Measurements from ENCODE around the gene INPP5D.
"Not testable (repeated sequence)": the region's sequence is repeated elsewhere in the genome, so short reads cannot be mapped to it uniquely, and the experiment has no call there.

INPP5D gene

DNA sequence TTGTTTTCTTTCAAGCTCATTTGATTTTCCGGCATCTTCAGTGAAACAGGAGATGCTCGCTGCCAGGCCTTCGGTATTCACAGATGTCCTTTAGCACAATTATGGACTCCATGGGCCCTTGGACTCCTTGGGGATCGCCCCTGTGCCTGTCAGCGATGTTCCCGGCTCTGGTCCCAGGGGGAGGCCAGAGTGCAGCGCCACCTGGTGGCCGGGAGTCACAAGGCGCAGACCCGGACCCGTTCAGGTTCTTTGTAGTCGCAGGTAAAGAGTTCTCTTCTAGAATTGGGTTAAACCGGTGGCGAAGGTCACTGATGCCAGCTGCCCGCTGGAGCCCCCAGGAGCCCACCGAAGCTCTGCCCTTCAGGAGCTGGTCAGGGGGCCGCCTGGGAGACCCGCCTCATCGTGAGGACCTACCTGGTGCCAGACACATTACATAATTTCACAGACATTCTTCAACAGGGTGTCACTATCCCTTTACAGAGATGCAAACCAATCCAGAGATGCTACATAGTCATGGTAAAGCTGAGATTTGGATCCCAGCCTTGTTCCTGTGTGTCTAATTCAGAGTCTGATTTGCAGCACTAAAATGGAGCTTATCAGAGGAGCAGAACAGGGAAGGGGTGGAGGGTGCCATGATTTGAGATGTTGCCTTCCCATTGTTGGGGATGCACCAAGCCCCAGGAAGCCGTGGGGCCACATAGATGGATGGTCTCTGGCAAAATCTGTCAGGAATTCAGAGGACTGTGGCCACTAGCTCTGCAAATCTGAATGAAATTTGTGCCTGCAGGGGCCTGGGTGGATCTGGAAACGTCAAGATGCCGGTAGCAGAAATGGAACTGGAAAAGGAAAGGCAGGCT lies 6.0 kb upstream of the INPP5D start:
- no peak for DNase-seq (ENCODE audit: low spot score)

DNA sequence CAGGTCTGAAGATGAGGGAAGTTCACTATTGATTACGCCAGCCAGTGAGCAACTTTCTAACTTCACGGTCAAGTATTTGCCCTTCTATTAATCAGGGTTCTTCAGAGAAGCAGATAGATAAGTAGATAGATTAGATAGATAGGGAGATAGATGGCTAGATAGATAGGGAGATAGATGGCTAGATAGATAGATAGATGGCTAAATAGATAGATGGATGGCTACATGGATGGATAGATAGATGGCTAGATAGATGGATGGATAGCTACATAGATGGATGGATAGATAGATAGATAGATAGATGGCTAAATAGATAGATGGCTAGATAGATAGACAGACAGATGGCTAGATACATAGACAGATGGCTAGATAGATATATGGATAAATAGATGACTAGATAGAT lies 4.8 kb upstream of the INPP5D start:
- no peak for DNase-seq (ENCODE audit: low spot score)

DNA sequence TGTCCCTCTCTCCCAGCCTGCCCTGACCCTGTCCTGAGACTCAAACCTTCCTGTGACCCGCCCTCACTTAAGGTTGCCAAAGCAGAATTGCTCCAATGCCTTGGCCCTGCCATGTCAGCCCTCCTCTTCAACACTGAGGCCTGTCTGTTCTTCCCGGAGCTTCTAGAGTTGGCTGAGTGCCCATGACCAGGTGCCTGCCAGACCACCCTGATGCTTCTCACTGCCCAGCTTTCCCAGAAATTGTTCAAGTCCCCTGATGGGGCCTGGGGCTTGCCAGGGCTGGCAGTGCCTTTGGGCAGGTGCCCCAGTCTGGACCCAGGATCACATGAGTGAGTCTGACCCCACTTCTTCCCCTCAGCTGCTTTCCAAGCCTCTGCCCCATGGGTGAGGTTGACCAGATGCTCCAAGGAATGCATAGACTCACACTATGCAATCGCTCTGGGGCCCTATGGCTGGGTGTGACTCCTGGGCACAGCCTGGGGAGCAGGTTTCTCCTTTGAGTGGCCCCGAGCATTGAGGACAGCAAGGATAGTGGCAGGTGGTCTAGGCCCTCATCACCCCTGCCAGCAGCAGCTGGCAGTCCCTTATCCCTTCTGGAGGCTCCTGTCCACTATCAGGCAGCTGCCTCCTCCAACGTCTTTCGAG lies 3.1 kb upstream of the INPP5D start:
- no peak for DNase-seq (ENCODE audit: low spot score)

DNA sequence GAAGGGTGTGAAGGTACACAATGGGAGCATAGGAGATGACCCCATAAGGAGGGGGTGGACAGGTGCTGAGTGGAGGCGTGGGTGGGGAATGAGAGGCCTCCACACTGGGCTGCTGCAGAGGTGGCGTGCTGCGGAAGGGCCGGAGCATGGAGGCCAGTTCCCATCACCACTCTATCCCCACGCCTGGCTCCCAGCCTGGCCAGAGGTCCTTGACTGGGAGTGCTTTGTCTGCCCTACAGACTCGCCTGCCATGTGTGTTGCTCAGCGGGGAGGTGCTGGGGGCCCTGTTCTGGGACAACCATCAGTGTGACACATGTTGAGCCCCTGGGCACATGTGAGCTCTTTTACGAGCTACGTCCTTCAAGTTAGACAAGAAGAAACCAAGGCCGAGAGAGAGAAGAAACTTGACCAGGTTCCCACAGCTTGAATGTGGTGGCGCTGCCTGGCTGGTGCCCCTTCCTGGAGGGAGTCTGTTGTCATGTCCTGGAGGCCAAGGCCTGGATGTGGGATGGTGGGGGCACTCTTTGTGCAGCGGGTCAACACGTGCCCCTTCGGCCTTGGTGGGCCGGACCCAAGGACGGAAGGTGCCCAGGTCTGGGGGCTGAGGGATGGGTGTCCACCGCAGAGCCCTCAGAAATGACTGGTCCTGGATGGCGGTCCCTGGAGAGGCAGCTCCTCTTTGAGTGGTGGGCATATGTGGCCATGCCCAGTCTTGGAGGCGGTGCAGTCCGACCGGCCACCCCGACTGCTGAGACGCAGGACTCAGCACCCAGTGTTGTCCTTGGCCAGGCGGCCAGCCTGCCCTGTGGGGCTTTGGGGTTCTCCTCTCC lies 1.2 kb upstream of the INPP5D start:
- DNase-seq (ENCODE audit: low spot score) = no peak

DNA sequence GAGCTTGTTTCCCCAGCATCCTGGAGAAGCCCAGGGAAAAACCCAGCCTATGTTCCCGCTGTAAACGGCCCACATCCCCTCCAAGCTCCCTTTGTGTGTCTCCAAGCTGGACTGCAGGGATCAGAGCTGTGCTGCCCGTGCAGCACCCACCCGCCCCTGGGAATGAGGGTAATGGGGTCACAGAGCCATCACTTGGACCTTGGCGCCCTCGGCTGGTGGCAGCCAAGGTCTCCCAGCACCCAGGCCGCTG lies 670 bp upstream of the INPP5D start:
- DNase-seq (ENCODE audit: low spot score) = no peak

DNA sequence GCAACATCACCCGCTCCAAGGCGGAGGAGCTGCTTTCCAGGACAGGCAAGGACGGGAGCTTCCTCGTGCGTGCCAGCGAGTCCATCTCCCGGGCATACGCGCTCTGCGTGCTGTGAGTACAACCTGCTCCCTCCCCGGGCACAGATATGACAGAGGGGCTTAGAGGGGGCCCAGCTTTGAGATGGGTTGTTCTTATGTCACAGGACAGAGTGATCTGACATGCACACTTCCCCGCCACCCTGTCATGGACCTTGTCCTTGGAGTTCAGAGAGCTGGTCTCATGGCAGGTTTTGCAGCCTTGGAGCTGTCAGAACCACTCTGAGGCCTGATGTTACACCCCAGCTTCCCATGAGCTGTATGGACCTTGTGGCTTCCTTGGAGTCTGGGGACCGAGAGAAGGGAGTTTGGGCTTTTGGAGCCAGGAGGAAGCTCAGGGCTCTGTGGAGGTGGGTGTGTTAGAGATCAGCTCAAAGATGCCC lies 398 bp downstream of the INPP5D start:
- no peak for DNase-seq (ENCODE audit: low spot score)

DNA sequence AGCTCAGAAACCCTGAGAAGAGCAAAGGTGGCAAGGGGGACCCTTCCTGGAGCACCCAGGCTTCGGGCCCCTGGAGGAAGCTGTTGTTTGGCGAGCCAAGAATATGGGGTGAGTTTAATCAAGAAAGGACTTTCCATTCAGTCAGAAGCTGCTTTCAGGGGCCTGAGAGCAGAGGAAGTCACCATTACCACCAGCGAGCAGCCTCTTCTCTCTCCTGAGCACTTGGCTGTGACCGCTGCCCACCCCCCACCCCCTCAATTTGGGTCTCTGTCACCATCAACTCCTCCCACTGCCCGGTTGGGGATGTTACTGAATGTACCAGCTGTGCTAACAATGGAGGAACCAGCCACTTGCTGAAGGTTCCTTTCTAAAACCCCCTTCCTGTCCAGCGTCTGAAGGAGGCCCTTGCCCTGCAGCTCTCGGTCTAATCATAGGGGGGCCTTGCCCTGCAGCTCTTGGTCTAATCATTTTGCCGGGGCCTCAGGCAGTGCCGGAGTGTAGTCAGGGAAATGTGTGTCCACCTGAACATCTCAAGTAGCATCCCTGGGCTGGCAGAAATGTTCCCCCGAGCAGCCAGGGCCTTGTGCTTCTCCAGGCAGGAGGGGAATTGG lies 943 bp downstream of the INPP5D start:
- no peak for DNase-seq (ENCODE audit: low spot score)

DNA sequence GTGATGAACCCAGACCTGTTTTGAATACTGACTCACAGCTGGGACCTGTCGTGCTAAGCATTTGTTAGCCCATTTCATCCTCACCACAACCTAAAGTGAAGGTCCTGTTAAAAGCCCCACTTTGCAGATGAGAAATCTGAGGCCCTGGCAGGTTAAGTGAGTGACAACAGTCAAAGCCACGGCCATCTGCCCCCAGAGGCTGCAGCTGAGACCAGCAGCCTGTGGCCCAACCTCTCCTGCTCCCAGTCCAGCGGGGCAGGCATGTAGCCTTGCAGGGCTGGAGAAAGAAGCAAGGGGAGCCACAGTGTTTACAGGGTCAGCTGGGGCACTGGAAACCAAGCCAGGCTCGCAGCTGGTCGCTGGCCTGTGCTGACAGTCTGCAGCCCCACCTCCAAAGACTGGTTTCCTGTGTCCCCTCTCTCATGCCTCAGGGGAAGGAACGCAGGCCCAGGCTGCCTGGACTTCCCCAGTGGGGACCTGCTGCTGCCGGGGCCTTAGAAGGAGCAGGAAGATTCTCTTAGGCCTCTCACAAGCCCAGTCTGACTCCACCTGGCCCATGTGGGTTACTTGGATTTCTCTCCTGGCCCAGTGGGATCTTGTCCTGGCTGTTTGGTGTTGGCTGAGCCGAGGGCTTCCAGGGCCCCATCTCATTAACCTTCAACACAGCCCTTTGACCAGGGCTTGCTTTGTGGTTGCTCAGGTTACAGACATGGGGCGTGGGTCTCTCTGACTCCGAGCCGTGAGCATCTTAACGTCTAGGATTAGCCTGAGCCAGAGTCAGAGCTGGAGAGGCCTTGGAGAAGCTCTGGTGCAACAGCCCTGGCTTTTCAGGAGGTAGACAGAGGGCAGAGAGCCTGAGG lies 1.7 kb downstream of the INPP5D start:
- DNase-seq (ENCODE audit: low spot score) = no peak

DNA sequence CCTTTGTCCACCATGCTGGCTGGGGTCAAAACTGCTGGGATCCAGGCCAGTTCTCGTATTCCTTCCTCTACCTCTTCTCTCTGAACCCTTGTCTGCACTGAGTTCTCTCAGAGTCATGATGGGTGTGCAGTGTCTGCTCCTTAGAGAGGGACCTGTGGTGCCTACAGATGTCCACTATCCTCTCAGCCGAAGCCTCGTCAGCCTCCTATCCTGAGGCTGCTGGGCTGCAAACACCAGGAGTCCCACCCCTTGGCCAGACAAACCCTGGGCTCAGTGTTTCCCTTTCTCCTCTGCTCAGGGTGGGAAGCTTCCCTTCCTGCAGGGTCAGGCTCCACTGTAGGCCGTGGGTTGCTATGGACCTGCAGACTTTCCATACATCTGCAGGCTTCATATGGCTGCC lies 2.3 kb downstream of the INPP5D start:
- DNase-seq (ENCODE audit: low spot score) = no peak

DNA sequence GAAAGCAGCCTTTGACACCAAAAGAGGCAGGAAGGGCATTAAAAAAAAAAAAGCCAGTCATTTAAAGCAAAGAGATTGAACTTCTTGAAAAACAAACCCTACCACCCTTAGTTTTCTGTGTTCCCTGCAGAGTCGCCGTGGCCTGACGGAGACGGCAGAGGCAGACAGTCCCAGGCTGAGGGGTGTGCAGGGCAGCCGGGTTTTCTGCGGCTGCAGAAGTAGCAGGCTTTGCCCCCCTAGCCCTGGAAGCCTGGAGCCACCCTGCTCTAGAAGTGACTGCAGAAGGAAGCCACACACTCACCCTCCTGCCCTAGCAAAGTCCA lies 2.8 kb downstream of the INPP5D start:
- DNase-seq (ENCODE audit: low spot score) = no peak

DNA sequence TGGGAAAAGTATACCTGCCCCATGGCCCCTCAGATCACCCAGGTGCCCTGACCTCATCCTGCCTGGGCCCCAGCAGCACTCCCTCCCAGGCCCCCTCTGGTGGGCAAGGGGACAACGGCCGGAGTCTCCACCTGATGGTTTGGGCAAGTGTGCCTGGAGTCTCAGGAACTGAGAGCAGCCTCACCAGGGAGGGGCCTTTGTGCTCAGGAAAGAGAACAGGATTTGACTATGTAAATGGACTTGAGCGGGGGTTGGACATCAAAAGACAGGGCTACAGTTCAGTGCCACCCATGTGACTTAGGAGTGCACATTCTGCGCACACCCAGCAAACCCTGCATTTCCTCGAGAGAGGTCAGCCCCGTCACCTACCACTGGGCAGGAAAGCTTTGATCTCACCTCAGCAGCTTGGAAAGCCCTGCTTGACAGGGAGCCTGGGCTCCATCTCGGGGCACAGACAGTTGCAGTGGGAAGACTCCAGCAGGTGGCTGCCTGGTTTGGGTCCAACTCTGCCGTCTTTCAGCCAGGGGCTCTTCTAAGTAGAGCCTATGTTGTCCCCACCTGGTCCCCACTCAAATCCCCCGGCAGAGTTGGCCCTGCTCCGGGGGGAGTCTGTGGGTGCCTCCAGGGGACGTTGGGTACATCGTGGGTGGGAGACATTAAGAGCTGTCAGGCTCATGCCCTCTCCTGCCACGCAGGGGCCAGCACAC lies 3.3 kb downstream of the INPP5D start:
- DNase-seq (ENCODE audit: low spot score) = no peak

DNA sequence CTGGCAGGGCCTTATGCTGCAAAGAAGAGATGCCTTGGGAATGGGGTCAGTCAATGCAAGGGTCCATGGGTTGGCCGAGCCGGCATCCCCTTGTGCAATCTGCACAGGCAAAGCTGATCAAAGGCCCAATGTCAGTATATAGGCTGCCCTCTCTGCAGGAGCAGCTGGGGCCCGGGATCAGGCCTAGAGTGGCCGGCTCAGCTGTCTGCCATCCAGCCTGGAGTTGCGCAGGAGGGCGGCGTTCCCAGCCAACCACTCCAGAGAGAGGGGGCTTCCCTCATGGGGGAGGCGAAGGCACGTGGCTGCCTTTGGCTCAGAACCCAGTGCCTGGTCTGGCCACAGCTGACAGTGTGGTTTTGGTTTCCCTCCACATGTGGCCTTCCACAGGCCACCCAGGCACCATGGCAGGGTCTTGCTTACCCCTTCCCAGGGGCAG lies 3.9 kb downstream of the INPP5D start:
- no peak for DNase-seq (ENCODE audit: low spot score)

DNA sequence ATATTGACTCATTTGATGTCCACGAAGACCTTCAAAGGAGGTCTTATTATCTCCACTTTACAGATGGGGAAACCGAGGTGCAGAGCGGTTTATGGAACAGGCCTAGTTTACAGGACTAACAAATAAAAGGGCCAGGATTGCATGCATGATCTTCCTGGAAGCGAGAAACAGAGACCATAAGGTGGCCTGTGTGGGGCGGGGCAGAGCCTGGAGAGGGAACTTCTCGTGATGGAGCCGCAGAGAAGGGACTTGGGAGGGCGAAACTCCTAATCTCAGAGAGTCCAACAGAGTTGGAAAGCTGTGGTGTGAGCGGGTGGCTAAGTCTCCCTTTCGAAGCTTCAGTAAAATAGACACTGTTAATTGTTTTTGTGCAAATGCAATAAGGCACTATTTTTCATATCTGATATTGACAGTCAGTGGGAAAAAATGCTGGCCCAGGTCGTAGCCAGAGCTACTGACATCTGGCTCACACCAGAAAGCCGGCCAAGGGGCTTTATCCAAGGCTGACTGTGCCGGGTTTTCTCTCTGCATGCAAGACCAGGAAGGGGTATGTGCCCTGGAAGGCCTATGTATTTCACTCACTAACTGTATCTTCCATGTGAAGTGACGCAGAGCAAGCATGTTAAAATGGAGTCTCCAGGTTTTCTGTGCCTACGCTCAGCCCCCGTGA lies 4.5 kb downstream of the INPP5D start:
- no peak for DNase-seq (ENCODE audit: low spot score)

DNA sequence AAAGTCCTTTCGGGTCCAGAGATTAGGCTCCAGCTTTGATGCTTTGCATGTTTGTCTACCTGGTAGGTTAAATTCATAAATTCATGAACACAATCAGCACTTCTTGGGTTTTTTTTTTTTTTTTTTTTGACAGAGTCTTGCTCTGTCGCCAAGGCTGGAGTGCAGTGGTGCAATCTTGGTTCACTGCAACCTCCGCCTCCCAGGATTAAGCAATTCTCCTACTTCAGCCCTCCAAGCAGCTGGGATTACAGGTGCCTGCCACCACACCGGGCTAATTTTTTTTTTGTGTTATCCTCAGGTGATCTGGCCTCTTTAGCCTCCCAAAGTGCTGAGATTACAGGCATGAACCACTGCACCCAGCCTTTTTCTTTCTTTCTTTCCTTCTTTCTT lies 5.1 kb downstream of the INPP5D start:
- DNase-seq (ENCODE audit: low spot score) = not testable (repeated sequence)

DNA sequence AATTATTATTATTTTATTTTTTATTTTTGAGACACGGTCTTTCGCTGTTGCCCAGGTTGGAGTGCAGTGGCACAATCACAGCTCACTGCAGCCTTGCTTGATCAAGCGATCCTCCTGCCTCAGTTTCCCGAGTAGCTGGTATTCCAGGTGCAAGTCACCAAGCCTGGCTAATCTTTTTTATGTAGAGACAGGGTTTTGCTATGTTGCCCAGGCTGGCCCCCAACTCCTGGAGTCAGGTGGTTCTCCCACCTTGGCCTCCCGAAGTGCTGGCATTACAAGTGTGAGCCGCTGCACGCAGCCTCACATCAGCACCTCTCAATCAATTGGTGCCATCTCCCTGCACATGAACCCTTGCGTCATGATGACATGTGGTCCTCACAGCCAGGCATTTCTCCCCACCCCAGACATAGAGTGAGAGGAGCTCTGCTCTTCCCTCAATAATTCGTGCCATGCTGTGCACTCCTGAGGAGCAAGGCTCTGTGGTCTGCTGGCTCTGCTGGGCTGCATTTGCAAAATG lies 5.9 kb downstream of the INPP5D start:
- DNase-seq (ENCODE audit: low spot score) = no peak

DNA sequence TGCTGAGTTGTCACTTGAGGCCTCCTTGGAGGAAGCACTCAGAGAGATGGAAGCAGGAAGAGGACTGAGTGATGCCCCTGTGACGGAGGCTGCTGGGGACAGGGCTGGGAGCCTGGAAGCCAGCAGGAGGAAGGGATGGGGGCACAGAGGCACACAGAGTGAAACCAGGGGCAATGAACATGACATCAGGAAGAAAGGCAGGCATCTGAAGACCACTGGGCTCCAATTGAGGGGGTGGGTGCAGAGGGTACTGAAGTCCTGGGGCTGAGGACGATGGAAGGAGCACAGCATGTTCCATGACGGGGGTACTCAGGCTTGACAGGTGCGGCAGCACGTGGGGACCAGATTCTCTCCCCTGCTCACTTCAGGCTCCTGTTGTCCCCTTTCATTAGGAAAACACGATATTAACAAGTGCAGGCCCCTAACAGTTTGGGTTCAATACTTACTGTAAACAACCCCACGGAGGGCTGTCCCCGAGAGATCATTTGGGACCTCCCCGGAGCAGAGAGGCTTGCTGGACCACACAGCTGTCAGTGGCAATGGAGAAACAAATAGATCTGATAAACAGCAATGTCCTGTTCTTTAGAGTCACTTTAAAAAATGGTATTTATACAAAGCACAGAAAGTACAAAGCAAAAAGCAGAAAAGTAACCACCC lies 8.7 kb downstream of the INPP5D start:
- DNase-seq (ENCODE audit: low spot score) = no peak

DNA sequence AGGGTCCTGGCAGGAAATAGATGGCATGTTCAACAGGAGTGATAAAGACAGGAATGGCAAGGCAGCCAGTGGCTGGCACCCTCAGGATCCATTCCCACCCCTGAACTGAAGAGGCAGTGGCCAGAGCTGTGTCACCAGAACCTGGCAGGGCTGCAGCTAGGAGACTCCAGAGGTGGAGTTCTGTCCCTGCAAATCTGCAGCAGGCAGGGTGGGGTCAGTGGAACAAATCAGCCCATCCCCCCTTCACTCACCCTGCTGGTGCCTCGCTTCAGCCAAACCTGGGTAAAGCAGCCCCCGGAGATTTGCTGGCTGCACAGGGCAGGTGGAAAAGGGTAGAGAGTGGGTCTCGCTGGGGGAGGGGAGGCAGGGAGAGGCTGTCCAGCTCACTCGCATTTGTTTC lies 12.7 kb downstream of the INPP5D start:
- no peak for DNase-seq (ENCODE audit: low spot score)

DNA sequence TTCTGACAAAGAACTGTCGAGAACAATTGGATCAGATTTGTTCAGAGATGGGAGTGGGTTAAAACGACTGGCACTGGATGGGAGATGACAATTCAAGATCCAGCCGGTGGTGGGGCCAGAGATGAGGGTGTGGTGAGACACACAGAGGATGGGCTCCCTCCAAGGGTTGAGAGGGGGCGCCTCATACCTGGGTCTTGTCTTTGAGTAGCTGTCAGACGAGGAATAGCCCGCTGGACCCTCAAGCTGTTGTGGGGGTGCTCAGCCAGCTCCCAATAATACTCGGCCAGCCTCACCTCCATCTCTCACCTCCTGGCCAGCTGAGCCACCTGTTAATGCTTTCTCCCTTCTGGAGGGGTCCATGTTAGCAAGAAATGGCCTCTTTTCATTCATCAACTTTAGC lies 14.0 kb downstream of the INPP5D start:
- DNase-seq (ENCODE audit: low spot score) = no peak

DNA sequence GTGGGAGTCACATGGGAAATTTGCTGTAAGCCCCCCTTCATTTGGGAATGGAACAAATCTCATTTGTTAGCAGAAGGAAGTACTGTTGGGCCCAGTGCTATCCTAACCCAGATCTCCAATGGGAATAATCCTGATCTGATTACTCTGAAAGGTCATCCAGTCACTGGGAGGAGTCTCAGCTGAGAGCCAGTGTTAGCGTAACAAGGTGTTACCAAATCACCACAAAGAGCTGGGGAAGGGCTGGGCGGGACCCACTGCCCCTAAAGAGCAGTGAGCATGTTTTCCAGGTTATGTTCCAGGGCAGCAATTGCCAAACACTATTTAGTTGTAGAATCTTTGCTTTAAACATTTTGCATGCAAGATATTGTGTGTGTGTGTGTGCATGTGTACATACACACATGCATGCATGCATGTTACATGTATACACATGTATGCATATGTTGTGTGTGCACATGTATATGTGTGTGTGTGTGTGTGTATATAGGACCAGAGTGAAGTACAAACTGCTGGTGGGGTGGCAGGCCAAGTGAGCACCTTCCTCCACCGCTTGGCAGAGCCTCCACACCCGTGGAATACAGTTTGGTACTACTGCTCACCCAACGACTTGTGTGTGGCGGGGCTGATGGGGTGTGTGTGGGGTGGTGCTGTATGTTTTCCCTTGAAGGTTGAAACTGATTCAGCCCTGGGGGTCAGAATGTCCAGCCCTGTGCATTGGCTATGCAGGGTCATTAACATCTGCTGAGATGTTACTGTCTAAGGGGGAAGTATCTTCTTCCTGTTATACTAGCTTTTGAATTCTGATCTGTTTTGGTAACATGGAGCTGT lies 15.2 kb downstream of the INPP5D start:
- DNase-seq (ENCODE audit: low spot score) = no peak

Measured in putamen (tissue), 1 donor.